NB4 (cell line): ENCODE data around the gene SAFB2.

Experiments used
- CTCF ChIP-seq: IDR thresholded peaks from one replicate; pipeline ENCODE4 v1.5.1; 2012; ENCODE audit warnings: low read depth, low read length
- POLR2A ChIP-seq: IDR thresholded peaks from 2 replicates; pipeline ENCODE4 v1.6.1; 2011; ENCODE audit warnings: mild to moderate bottlenecking; ENCODE audit not compliant: insufficient read length; ENCODE audit errors: extremely low read depth

GRCh38 chr19:5594521-5594950, 28.0 kb downstream of the SAFB2 start:
- TF ChIP-seq CTCF (no peak), POLR2A (no peak)
